Heart left ventricle (tissue), 16 donors: Measurements from ENCODE around the gene DNAJC25. TPM values are rescaled to one million over a fixed set of nuclear protein-coding genes. Genes with fewer than 3 reads are reported as not detected.
A peak's percentile ranks its signal among the peaks of the same experiment; 100 is the strongest.

Experiments
- ATAC-seq, 4 donors: fragments of 200-7000 bp; cut with Tn5 transposase; one replicate each; pipeline ENCODE4 v1.9.1; 2020 to 2022; ENCODE audit warnings: moderate library complexity in 4 of 4, mild to moderate bottlenecking in 3 of 4, moderate number of reproducible peaks in 1 of 4
- DNase-seq, 5 donors: peaks; one replicate each; pipeline ENCODE4 v3.0.0-alpha.2; 2020
- H3K27ac ChIP-seq, 12 donors: fragments of 200-600 bp; sonication (generic) in 4 of 12; one replicate each; pipeline versions ENCODE4 v1.5.0 to v1.8.0; 2016 to 2022; ENCODE audit warnings: mild to moderate bottlenecking in 2 of 12
- H3K27me3 ChIP-seq, 9 donors: fragments of 200-600 bp; sonication (generic) in 2 of 9; one replicate each; pipeline versions ENCODE4 v1.5.1 to v1.8.0; 2016 to 2022; ENCODE audit warnings: mild to moderate bottlenecking in 3 of 9
- H3K36me3 ChIP-seq, 9 donors: fragments of 200-600 bp; sonication (generic) in 2 of 9; one replicate each; pipeline versions ENCODE4 v1.5.0 to v1.8.0; 2018 to 2022; ENCODE audit warnings: mild to moderate bottlenecking in 2 of 9
- H3K4me1 ChIP-seq, 12 donors: fragments of 200-600 bp; sonication (generic) in 4 of 12; one replicate each; pipeline versions ENCODE4 v1.5.0 to v1.8.0; 2016 to 2022; ENCODE audit warnings: mild to moderate bottlenecking in 3 of 12
- H3K4me3 ChIP-seq, 12 donors: fragments of 200-600 bp; sonication (generic) in 4 of 12; one replicate each; pipeline versions ENCODE4 v1.5.0 to v1.8.0; 2017 to 2022; ENCODE audit warnings: mild to moderate bottlenecking in 9 of 12, moderate library complexity in 4 of 12
- H3K9me3 ChIP-seq, 12 donors: fragments of 200-600 bp; sonication (generic) in 4 of 12; one replicate each; pipeline versions ENCODE4 v1.5.0 to v1.8.0; 2016 to 2022; ENCODE audit warnings: mild to moderate bottlenecking in 1 of 12
- POLR2A ChIP-seq, 2 donors: fragments of 450-650 bp; IDR thresholded peaks; one replicate each; pipeline ENCODE4 v1.6.1; 2017; ENCODE audit warnings: antibody characterized with exemption in 2 of 2, mild to moderate bottlenecking in 2 of 2, moderate library complexity in 2 of 2
- WGBS, 4 donors: extraction: QIAGEN DNeasy Blood & Tissue Kit in 2 of 4; methylation state at CpG; one replicate each; pipeline versions ENCODE4 v1.1.5 to v1.1.7; 2013 to 2018; 5-methylcytosine and 5-hydroxymethylcytosine counted together
- intact Hi-C, 10 donors: fragments of 100-400 bp; cut with DNase I; formaldehyde crosslinking; loops; one replicate each; pipeline versions ENCODE4 v1.11.1 to v1.14.2; 2022
- long read RNA-seq, 3 donors: library from polyadenylated mRNA; unstranded; transcript quantifications; one replicate each; pipeline ENCODE4 v2.0.0, GENCODE V29; 2020 to 2021
- polyA plus RNA-seq, 2 donors: library from polyadenylated mRNA; stranded (reverse); fragments of 200-250 nt; gene quantifications; one replicate each; pipeline ENCODE4 v1.2.3, GENCODE V29; 2013
- total RNA-seq, 9 donors: library from RNA; depleted of rRNA in 2 of 9; stranded (reverse); fragments of >200 nt in 2 of 9; fragmentation: NEBNext Ultra II Directional in 3 of 9; extraction: Animal tissue kit (Norgen Biotek cat#: 25700) in 3 of 9; gene quantifications; one replicate each; pipeline versions ENCODE4 v1.1.0 to v1.2.4, GENCODE V29; 2016 to 2023
- TF ChIP-seq, protein P1 (sequence below), 12 donors: fragments of 200-600 bp; sonication (generic) in 4 of 12; IDR thresholded peaks; one replicate each; pipeline versions ENCODE4 v1.5.0 to v1.8.0; 2018 to 2022; ENCODE audit warnings: antibody characterized with exemption in 12 of 12, mild to moderate bottlenecking in 5 of 12
- donor health status: ischemic (EF 13 %, LVEDD 7.1; RV severe dilation, severe dysfunction).
- donor health status: healthy with polysubstance abuse.
- donor health status: DM: no; HTN: yes; CAD: no.
- donor health status: DM: no; HTN: no; CAD: no.
- donor health status: ischemic (EF 25% LVEDD 6.9; RV normal size, moderate dysfunction).
- donor health status: ischemic (EF 25% LVEDD 5.7; RV mildly dilated, moderate dysfunction).
- donor health status: healthy.
- donor health status: DM: yes; HTN: yes; CAD: no.
- donor health status: ischemic (EF 35%, LVEDD 5.7; RV mildly dilated, moderate dysfunction).
- donor health status: nonischemic (EF 11% LVEDD 7.7; RV severe dilation, severe dysfunction).
- donor health status: DM: yes; HTN: yes; CAD: no.
- donor health status: PGD.
- donor health status: ischemic (EF 29% LVEDD 5.4; RV normal size, mild dysfunction).
- donor health status: nonischemic (EF 23%, LVEDD 6.1; RV moderate dilation, normal function).

DNAJC25 gene
- total RNA-seq (1 to 10 TPM; 3.9 to 7.3 (median 5.0) TPM), polyA plus RNA-seq (1 to 10 TPM; 3.8 to 8.2 TPM)
- long read RNA-seq, donor 1, partial matches to known transcripts, result 2 of 9 reads
- long read RNA-seq, donor 1, other reads (novel, unspliced or antisense), result 0 of 9 reads
- long read RNA-seq, donor 2, partial matches to known transcripts, result 0 of 2 reads
- long read RNA-seq, donor 2, other reads (novel, unspliced or antisense), result 0 of 2 reads
- long read RNA-seq, donor 3, transcript DNAJC25-201 (4 exons, 2,268 nt), result major isoform, 6 of 14 reads
- long read RNA-seq, donor 3, transcript DNAJC25-202 (5 exons, 2,498 nt), result minor isoform, 5 of 14 reads
- long read RNA-seq, donor 3, partial matches to known transcripts, result 3 of 14 reads
- long read RNA-seq, donor 3, other reads (novel, unspliced or antisense), result 0 of 14 reads

DNA sequence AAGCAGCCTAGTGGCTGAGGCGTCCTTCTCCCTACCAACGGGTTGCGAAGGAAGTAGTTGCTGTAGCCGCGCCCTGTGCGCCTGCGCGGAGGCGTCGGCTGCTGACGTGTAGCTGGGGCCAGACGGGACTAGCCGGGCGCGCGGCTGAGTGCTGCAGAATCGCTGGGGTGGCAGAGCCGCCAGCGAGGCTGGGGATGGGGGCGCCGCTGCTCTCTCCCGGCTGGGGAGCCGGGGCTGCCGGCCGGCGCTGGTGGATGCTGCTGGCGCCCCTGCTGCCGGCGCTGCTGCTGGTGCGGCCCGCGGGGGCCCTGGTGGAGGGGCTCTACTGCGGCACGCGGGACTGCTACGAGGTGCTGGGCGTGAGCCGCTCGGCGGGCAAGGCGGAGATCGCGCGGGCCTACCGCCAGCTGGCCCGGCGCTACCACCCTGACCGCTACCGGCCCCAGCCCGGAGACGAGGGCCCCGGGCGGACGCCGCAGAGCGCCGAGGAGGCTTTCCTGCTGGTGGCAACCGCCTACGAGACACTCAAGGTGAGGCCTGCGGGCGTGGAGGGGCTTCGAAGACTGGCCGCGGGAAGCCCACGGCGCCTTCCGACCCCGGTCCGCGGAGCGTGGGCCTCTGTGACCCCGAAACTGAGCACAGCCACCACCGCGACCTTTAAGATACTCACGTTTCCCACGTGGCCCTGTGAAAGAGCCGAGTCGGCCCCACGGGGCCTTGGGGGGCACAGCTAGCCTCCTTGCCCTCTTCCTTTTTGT lies at the start of gene DNAJC25:
DNAJC25 (plus strand) TSS at position 121 of the 758 bp plus-strand sequence; CDS start at position 195, 74 bp downstream.
- no peaks in the 10 kb centered on the region for H3K36me3 ChIP-seq
- no peaks in the 10 kb centered on the region for H3K9me3 ChIP-seq
- H3K27ac ChIP-seq, result peak within 1 kb of the TSS; percentile 41 to 94 (median 87)
- ATAC-seq, result peak; percentile 99 to 100 (median 100)
- peak within 1 kb of the TSS; percentile 84 to 99 (median 93) for H3K4me3 ChIP-seq
- DNase-seq, result peak; percentile 96 to 98 (median 98)
- H3K27me3 ChIP-seq, result no peaks in the 10 kb centered on the region
- intact Hi-C loops, result loop anchor here in 4 of 10 donors (2.0 to 10.0 kb wide), 4 partner anchors 33 to 443 kb away; partner anchors contain the start of gene PTGR1 (in 3 of the 4)
- peak; percentile 99 to 100 for TF ChIP-seq POLR2A (IDR thresholded peaks at IDR 0.05)
- TF ChIP-seq, protein P1, sequence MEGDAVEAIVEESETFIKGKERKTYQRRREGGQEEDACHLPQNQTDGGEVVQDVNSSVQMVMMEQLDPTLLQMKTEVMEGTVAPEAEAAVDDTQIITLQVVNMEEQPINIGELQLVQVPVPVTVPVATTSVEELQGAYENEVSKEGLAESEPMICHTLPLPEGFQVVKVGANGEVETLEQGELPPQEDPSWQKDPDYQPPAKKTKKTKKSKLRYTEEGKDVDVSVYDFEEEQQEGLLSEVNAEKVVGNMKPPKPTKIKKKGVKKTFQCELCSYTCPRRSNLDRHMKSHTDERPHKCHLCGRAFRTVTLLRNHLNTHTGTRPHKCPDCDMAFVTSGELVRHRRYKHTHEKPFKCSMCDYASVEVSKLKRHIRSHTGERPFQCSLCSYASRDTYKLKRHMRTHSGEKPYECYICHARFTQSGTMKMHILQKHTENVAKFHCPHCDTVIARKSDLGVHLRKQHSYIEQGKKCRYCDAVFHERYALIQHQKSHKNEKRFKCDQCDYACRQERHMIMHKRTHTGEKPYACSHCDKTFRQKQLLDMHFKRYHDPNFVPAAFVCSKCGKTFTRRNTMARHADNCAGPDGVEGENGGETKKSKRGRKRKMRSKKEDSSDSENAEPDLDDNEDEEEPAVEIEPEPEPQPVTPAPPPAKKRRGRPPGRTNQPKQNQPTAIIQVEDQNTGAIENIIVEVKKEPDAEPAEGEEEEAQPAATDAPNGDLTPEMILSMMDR (IDR thresholded peaks at IDR 0.05), result peak in 1 of 12 donors; percentile 8
- peaks cover 3 to 52% (median 25%) of the 10 kb centered on the region in 12 donors for H3K4me1 ChIP-seq
- 0% methylated on average over 12 to 79 of the region's 79 CpGs for WGBS, 4 donors

DNA sequence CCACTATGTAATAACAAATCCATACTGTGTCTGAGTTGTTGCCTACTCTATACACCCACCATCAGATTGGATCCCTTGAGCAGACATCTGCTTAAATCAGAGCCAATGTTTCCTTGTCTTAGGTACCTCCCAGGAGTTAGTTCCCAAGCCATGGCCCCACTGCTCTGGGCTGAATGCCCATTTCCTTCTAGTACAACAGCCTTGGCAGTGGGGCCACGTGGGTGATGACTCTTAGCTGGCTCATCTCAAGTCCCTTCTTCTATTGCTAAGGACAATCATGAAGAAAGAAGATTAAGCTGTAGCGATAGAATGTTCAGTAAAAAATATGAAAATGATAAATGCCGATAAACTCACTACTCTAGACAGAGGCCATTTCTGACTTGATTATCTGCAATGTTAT lies 48.2 kb upstream of the DNAJC25 start:
- H3K36me3 ChIP-seq, result peaks cover 0 to 84% (median 70%) of the 10 kb centered on the region in 9 donors
- no peak overlapping the region for H3K27ac ChIP-seq
- 66 to 76% (median 74%) methylated on average over 3 of the region's 3 CpGs for WGBS, 4 donors
- DNase-seq (peak in 2 of 5 donors; percentile 31), ATAC-seq (peak in 3 of 4 donors; percentile 9 to 61 (median 49))
- no peak overlapping the region for H3K4me3 ChIP-seq
- no peaks in the 10 kb centered on the region for H3K4me1 ChIP-seq
- TF ChIP-seq, protein P1 (IDR thresholded peaks at IDR 0.05), result no peak
- TF ChIP-seq POLR2A (IDR thresholded peaks at IDR 0.05), result no peak
- no peaks in the 10 kb centered on the region for H3K9me3 ChIP-seq
- no peaks in the 10 kb centered on the region for H3K27me3 ChIP-seq
- intact Hi-C loops, result no loop called here

DNA sequence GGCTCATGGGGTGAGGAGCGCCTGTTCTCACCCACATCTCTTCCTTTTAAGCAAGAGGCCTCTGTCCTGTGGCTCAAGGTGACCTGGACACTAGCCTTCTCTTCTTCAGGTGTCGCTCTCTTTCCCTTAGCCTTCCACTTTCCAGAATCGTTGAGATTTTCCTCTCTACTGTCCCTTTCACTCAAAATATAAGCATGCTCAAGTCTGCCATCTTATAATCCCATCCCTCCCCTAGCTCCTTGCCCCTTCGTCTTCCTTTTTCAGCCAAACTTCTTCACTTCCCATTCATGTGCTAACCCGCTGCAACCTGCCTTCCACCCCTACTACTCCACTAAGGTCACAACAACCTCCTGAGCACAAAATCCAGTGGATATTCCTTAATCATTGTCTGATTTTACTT lies 44.8 kb upstream of the DNAJC25 start:
- H3K27ac ChIP-seq, result no peak overlapping the region
- 95 to 99% (median 96%) methylated on average over 5 of the region's 5 CpGs for WGBS, 4 donors
- intact Hi-C loops, result no loop called here
- ATAC-seq (no peak), DNase-seq (no peak)
- no peaks in the 10 kb centered on the region for H3K27me3 ChIP-seq
- H3K4me1 ChIP-seq, result no peaks in the 10 kb centered on the region
- TF ChIP-seq, protein P1 (IDR thresholded peaks at IDR 0.05), result no peak
- TF ChIP-seq POLR2A (IDR thresholded peaks at IDR 0.05), result no peak
- H3K36me3 ChIP-seq, result peaks cover 0 to 83% (median 46%) of the 10 kb centered on the region in 9 donors
- H3K9me3 ChIP-seq, result no peaks in the 10 kb centered on the region
- no peak overlapping the region for H3K4me3 ChIP-seq

DNA sequence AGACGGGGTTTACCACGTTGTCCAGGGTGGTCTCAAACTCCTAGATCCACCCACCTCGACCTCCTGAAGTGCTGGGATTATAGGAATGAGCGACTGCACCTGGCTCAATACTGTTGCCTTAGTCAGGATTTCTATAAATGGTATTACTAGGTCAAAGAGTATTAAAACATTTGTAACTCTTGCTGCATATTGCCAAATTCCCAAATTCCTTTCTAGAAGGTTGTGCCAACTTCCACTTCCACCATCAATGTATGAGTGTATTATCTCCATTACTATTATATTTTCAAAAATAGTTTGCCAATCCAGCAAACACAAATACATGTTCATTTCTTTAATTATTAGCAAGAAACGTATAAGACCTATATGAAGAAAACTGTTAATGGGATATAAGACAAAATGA lies 42.3 kb upstream of the DNAJC25 start:
- H3K27ac ChIP-seq, result no peak overlapping the region
- no peaks in the 10 kb centered on the region for H3K4me1 ChIP-seq
- no peak overlapping the region for H3K4me3 ChIP-seq
- ATAC-seq (no peak), DNase-seq (no peak)
- no peaks in the 10 kb centered on the region for H3K27me3 ChIP-seq
- WGBS, 4 donors, result 87 to 98% (median 92%) methylated on average over 5 of the region's 5 CpGs
- no peaks in the 10 kb centered on the region for H3K9me3 ChIP-seq
- TF ChIP-seq, protein P1 (IDR thresholded peaks at IDR 0.05), result no peak
- no peak for TF ChIP-seq POLR2A (IDR thresholded peaks at IDR 0.05)
- peaks cover 0 to 79% (median 44%) of the 10 kb centered on the region in 9 donors for H3K36me3 ChIP-seq
- intact Hi-C loops, result no loop called here
